GM23248 (cell line): ENCODE data around the gene ANKRD13B.

ENCODE experiments used
- EZH2 ChIP-seq: fragments of 200-600 bp; sonication (generic); IDR thresholded peaks from 2 replicates; pipeline ENCODE4 v1.6.1; 2018; ENCODE audit warnings: antibody characterized with exemption, mild to moderate bottlenecking; ENCODE audit not compliant: insufficient read depth, poor library complexity, severe bottlenecking
- EZH2phosphoT487 ChIP-seq: fragments of 200-600 bp; sonication (generic); IDR thresholded peaks from 2 replicates; pipeline ENCODE4 v1.6.1; 2018; ENCODE audit warnings: antibody characterized with exemption, moderate library complexity, mild to moderate bottlenecking, low read depth; ENCODE audit not compliant: insufficient read depth

GRCh38 chr17:29612404-29613280 lies 19.7 kb downstream of the ANKRD13B start:
- TF ChIP-seq EZH2 (no peak), EZH2phosphoT487 (no peak)
